Lower leg skin (tissue), 4 donors: ENCODE measurements around the gene PACS1. TPM values are rescaled to one million over a fixed set of nuclear protein-coding genes. Genes with fewer than 3 reads are reported as not detected.
"Not testable (repeated sequence)": the region's sequence is repeated elsewhere in the genome, so short reads cannot be mapped to it uniquely, and the experiment has no call there.

Experiments
- DNase-seq, 2 donors: peaks; one replicate each; pipeline ENCODE4 v3.0.0-alpha.2; 2019; ENCODE audit warnings: low spot score in 2 of 2
- H3K4me3 ChIP-seq: fragments of 200-600 bp; sonication (generic); 2 replicates; pipeline ENCODE4 v1.5.1; 2017; ENCODE audit warnings: mild to moderate bottlenecking, low read depth; ENCODE audit not compliant: poor library complexity, severe bottlenecking
- CTCF ChIP-seq, 3 donors: fragments of 450-650 bp; IDR thresholded peaks; one replicate each; pipeline ENCODE4 v1.5.1; 2016; ENCODE audit warnings: antibody characterized with exemption in 3 of 3, mild to moderate bottlenecking in 3 of 3, moderate library complexity in 2 of 3
- POLR2A ChIP-seq, 2 donors: fragments of 450-650 bp; IDR thresholded peaks; one replicate each; pipeline ENCODE4 v1.6.1; 2016 to 2017; ENCODE audit warnings: antibody characterized with exemption in 2 of 2, mild to moderate bottlenecking in 1 of 2, moderate library complexity in 1 of 2
- WGBS, 2 donors: methylation state at CpG; one replicate each; pipeline ENCODE4 v1.1.5; 2018; 5-methylcytosine and 5-hydroxymethylcytosine counted together
- intact Hi-C: fragments of 100-400 bp; cut with DNase I; formaldehyde crosslinking; loops from one replicate; pipeline ENCODE4 v1.15.0; 2023; ENCODE audit warnings: low total_unique reads
- total RNA-seq, 4 donors: library from RNA; depleted of rRNA; stranded (reverse); fragments of >200 nt; gene quantifications; one replicate each; pipeline ENCODE4 v1.1.0, GENCODE V29; 2016

PACS1 gene
- total RNA-seq, 4 donors from 2014 or later, result 26.7 to 41.1 (median 32.4) TPM

DNA sequence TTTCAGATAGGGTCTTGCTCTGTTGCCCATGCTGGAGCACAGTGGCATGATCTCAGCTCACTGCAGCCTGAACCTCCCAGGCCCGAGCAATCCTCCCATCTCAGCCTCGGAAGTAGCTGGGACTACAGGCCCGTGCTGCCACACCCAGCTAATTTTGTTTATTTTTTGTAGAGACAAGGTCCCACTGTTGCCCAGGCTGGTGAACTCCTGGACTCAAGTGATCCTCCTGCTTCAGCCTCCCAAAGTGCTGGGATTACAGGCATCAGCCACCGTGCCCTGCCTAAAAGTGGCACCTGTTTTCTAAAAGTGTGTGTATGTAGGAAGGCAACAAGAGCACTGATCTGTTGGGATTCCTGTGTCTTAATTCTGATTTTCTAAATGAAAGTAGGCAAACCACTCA is 20.2 kb downstream of the PACS1 start:
- WGBS, 2 donors, result 93% methylated on average over 4 of the region's 4 CpGs
- TF ChIP-seq POLR2A (IDR thresholded peaks at IDR 0.05), result no peak
- no peak for TF ChIP-seq CTCF (IDR thresholded peaks at IDR 0.05)
- intact Hi-C loops, result no loop called here
- H3K4me3 ChIP-seq, result no peak overlapping the region
- DNase-seq, result no peak

DNA sequence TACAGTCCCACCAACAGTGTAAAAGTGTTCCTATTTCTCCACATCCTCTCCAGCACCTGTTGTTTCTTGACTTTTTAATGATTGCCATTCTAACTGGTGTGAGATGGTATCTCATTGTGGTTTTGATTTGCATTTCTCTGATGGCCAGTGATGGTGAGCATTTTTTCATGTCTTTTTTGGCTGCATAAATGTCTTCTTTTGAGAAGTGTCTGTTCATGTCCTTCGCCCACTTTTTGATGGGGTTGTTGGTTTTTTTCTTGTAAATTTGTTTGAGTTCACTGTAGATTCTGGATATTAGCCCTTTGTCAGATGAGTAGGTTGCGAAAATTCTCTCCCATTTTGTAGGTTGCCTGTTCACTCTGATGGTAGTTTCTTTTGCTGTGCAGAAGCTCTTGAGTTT is 22.1 kb downstream of the PACS1 start:
- intact Hi-C loops, H3K4me3 ChIP-seq, DNase-seq: not testable (repeated sequence)
- WGBS, 2 donors, result 96 to 100% methylated on average over 2 of the region's 2 CpGs

DNA sequence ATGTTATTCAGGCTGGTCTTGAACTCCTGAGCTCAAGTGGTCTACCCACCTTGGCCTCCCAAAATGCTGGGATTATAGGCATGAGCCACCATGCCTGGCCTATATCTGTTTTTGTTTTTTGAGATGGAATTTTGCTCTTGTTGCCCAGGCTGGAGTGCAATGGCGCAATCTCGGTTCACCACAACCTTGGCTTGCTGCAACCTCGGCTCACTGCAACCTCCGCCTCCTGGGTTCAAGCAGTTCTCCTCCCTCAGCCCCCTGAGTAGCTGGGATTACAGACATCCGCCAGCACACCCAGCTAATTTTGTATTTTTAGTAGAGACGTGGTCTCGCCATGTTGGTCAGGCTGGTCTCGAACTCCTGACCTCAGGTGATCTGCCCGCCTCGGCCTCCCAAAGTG is 29.7 kb downstream of the PACS1 start:
- intact Hi-C loops, DNase-seq: not testable (repeated sequence)
- 87 to 92% methylated on average over 10 of the region's 10 CpGs for WGBS, 2 donors

GRCh38 chr11:66100272-66101065 is 30.4 kb downstream of the PACS1 start:
- WGBS, 2 donors, result 28 to 29% methylated on average over 14 of the region's 14 CpGs
- no peak overlapping the region for H3K4me3 ChIP-seq
- peak; percentile 77 to 91 for DNase-seq
- no peak for TF ChIP-seq CTCF (IDR thresholded peaks at IDR 0.05)
- no peak for TF ChIP-seq POLR2A (IDR thresholded peaks at IDR 0.05)
- intact Hi-C loops, result no loop called here

More for the DNA sequence above, 29.7 kb downstream of the PACS1 start:
- H3K4me3 ChIP-seq, result not testable (repeated sequence)

DNA sequence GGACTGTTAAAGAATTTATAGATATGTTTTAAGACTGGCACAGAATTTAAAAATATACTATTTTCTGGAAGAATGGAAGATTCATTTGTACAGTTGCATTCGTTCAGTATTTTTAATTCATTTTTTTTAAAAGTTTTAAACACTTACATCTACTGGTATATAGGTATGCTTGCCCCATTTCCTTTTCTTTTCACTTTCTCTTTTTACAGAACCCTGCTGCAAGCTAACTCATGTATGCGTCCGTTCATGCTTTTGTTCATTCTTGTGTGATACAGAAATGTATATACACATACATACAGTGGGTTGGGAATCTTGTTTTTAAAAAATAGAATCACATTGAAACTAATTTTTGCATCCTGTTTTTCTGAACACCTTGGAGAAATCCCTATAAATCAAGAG is 31.0 kb downstream of the PACS1 start:
- whole genome bisulfite sequencing, 2 donors, result 77 to 79% methylated on average over 3 of the region's 3 CpGs
- TF ChIP-seq CTCF (IDR thresholded peaks at IDR 0.05) (no peak), POLR2A (IDR thresholded peaks at IDR 0.05) (no peak)
- no peak for DNase-seq
- no peak overlapping the region for H3K4me3 ChIP-seq
- intact Hi-C loops, result no loop called here

- WGBS, 2 donors, result 79 to 82% methylated on average over 4 of the region's 4 CpGs
Observed at GRCh38 chr11:66104057-66104638, 34.1 kb downstream of the PACS1 start.

More at GRCh38 chr11:66104057-66104638, 34.1 kb downstream of the PACS1 start:
- intact Hi-C loops, result no loop called here
- no peak for DNase-seq
- no peak overlapping the region for H3K4me3 ChIP-seq
- no peak for TF ChIP-seq CTCF (IDR thresholded peaks at IDR 0.05)
- no peak for TF ChIP-seq POLR2A (IDR thresholded peaks at IDR 0.05)
